RWPE2 (cell line): ENCODE data around the gene CLTCL1.
"Not testable (repeated sequence)": the region's sequence is repeated elsewhere in the genome, so short reads cannot be mapped to it uniquely, and the experiment has no call there.

Experiments used
- ATAC-seq: fragments of 200-7000 bp; cut with Tn5 transposase; 3 replicates; pipeline ENCODE4 v1.9.1; 2021; ENCODE audit warnings: low read depth
- DNase-seq: peaks from one replicate; pipeline ENCODE4 v3.0.0-alpha.2; 2020; ENCODE audit warnings: low spot score
- H3K27ac ChIP-seq: fragments of 450-650 bp; 2 replicates; pipeline ENCODE4 v1.5.1; 2017; ENCODE audit warnings: mild to moderate bottlenecking; ENCODE audit not compliant: poor library complexity, severe bottlenecking
- H3K27me3 ChIP-seq: fragments of 250-450 bp; sonication (Bioruptor Pico); 2 replicates; pipeline ENCODE4 v1.5.1; 2021; ENCODE audit warnings: mild to moderate bottlenecking, moderate library complexity; ENCODE audit not compliant: insufficient read depth, poor library complexity, severe bottlenecking
- H3K36me3 ChIP-seq: fragments of 250-450 bp; sonication (Bioruptor Pico); 2 replicates; pipeline ENCODE4 v1.5.1; 2020; ENCODE audit warnings: low read depth, mild to moderate bottlenecking, moderate library complexity
- H3K4me1 ChIP-seq: fragments of 250-450 bp; sonication (Bioruptor Pico); 2 replicates; pipeline ENCODE4 v1.5.1; 2021; ENCODE audit warnings: mild to moderate bottlenecking, moderate library complexity; ENCODE audit not compliant: insufficient read depth, poor library complexity, severe bottlenecking
- H3K4me3 ChIP-seq: fragments of 250-450 bp; sonication (Bioruptor Pico); 2 replicates; pipeline ENCODE4 v1.5.1; 2021; ENCODE audit warnings: mild to moderate bottlenecking, moderate library complexity; ENCODE audit not compliant: severe bottlenecking
- H3K9me3 ChIP-seq: fragments of 250-450 bp; sonication (Bioruptor Pico); 2 replicates; pipeline ENCODE4 v1.5.1; 2021; ENCODE audit warnings: mild to moderate bottlenecking, moderate library complexity; ENCODE audit not compliant: severe bottlenecking
- CTCF ChIP-seq: fragments of 450-650 bp; IDR thresholded peaks from one replicate; pipeline ENCODE4 v1.5.1; 2017; ENCODE audit warnings: mild to moderate bottlenecking, moderate library complexity; ENCODE audit not compliant: poor library complexity, severe bottlenecking

CLTCL1 gene

DNA sequence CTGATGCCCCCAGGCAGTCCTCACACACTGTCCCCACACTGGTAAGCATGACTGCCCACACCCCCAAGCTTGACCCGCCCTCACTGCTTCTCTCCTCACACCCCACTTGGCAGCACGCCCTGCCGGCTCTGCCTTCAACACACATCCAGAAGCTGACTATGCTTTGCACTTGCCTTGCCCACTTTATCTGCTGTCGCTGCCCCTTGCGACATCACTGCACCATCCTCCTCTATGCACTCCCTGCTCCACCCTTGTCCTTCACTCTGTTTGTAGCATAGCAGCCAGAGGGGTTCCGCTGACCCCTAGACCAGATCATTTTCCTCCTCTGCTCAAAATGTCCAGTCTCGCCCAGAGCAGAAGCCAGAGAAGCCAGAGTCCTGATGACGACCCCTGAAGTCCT lies 87.7 kb downstream of the CLTCL1 start:
- TF ChIP-seq CTCF, result no peak
- Histone ChIP-seq H3K27me3 (no peaks in the 10 kb centered on the region), H3K4me1 (no peaks in the 10 kb centered on the region), H3K4me3 (no peak overlapping the region), H3K9me3 (peaks cover 4% of the 10 kb centered on the region), H3K36me3 (peaks cover 18% of the 10 kb centered on the region), H3K27ac (no peak overlapping the region)
- DNase-seq (no peak), ATAC-seq (no peak)

- not testable (repeated sequence) for ATAC-seq, H3K27ac ChIP-seq
Measured at GRCh38 chr22:19202799-19203186, 88.7 kb downstream of the CLTCL1 start.

DNA sequence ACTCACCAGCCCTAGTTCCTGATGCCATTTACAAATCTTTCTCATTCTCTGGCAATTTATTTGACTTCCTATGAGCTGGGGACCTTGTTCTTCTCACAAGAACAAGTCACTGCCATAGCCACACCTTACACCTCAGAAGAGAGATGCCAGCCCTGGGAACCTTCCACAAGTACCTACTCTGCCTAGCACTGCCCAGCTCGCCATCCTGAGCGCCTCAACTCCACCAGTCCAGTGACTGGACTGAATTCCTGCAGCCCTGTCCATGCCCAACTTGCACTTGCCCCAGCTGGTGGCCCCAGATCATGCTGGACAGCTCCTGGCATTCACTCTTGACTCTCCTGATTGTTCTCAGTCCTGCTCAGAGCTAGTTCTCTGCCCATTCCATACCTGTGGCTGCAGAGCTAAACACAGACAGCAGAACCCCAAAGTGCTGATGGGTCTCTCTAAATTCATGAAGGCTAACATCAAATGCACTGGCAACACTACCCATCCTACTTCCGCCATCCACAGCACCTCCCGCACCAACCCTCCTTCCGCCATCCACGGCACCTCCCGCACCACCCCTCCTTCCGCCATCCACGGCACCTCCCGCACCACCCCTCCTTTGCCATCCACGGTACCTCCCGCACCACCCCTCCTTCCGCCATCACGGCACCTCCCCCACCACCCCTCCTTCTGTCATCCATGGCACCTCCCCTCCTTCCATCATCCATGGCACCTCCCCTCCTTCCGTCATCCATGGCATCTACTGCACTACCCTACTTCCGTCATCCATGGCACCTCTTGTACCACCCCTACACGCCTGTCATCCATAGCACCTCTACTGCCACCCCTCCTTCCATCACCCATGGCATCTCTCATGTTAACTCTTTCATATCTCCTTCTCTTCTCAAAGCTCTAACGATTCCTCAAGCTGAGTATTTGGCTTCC lies 89.4 kb downstream of the CLTCL1 start:
- Histone ChIP-seq H3K27ac (no peak overlapping the region), H3K27me3 (no peaks in the 10 kb centered on the region), H3K36me3 (0 out of 2 replicates have a peak, but pooled peaks cover 6% of the 10 kb centered on the region), H3K4me1 (no peaks in the 10 kb centered on the region), H3K4me3 (no peak overlapping the region), H3K9me3 (peaks cover 4% of the 10 kb centered on the region)
- DNase-seq (no peak), ATAC-seq (no peak)
- no peak for TF ChIP-seq CTCF

More at GRCh38 chr22:19202799-19203186, 88.7 kb downstream of the CLTCL1 start:
- not testable (repeated sequence) for H3K4me3 ChIP-seq, H3K4me1 ChIP-seq, H3K9me3 ChIP-seq, H3K36me3 ChIP-seq, DNase-seq, H3K27me3 ChIP-seq

GRCh38 chr22:19201130-19201868 lies 90.2 kb downstream of the CLTCL1 start:
- Histone ChIP-seq H3K27me3 (no peaks in the 10 kb centered on the region), H3K4me3 (no peak overlapping the region), H3K4me1 (no peaks in the 10 kb centered on the region), H3K9me3 (peaks cover 4% of the 10 kb centered on the region), H3K36me3 (0 out of 2 replicates have a peak, but pooled peaks cover 9% of the 10 kb centered on the region), H3K27ac (no peak overlapping the region)
- ATAC-seq, result no peak
- no peak for TF ChIP-seq CTCF
- no peak for DNase-seq

DNA sequence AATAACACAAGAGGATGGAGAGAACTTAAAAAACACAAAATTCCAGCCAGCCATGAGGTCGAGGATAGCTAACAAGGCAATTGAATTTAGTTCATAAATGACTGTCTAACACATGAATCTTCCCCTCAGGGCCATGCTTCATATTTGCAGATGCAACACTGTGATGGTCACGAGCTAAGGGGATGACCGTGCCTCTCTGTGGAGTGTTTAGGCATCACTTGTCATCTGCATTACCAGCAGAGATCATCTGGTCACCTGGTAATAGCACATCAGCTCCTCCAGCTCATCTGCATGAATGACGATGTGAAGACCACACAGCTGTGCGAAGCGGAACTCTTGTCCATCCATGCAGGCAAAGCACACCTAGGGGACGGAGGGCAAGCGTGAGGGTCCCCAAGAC lies 92.0 kb downstream of the CLTCL1 start:
- Histone ChIP-seq H3K27me3 (no peaks in the 10 kb centered on the region), H3K4me3 (no peak overlapping the region), H3K9me3 (peaks cover 4% of the 10 kb centered on the region), H3K36me3 (0 out of 2 replicates have a peak, but pooled peaks cover 12% of the 10 kb centered on the region), H3K27ac (no peak overlapping the region), H3K4me1 (no peaks in the 10 kb centered on the region)
- TF ChIP-seq CTCF, result no peak
- no peak for DNase-seq
- no peak for ATAC-seq
